Fibroblast of upper back skin (primary cell): ENCODE measurements around the gene FICD.

Experiments used
- DNase-seq: peaks from one replicate; pipeline ENCODE4 v3.0.0-alpha.2; 2013

The FICD gene

DNA sequence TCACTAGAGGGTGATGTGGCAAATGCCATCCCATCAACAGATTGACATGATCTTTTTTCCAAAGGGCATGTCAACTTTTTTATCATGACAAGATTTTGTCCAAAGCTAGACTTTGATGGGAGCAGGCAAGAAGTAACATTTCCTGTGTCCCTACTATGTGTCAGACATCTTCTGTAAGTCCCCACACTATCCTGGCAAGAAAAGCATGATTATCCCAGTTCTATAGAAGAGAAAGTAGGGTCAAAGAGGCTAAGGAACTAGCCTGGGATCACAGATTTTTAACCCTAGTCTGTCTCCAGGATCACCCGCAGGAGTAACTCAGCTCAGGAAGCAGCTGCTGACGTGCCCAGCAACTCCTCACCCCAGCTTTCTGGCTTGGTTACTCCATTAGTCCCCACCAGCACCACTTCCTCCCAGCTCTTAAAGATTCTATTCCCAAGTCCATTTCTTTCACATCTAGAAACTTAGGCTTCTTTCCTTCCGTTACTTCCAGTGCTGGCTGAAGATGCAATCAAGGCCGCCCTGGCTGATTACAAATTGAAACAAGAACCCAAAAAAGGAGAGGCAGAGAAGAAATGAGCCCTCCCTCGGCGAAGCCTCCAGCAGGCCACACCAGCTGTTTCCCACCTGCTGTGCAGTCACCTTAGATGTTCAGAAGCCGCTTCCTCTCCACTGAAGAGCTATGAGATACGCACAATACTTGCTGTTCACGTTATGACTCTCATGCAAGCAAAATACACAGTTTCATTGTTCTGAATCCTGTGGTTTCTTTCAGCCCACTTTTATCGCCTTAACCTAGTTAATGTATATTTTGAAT lies 53.5 kb downstream of the FICD start:
- no peak for DNase-seq
